ENCODE data around the gene FGFBP1.
"Not testable (repeated sequence)": the region's sequence is repeated elsewhere in the genome, so short reads cannot be mapped to it uniquely, and the experiment has no call there.

FGFBP1 gene

GRCh38 chr4:15917297-15917696 is 21.2 kb downstream of the FGFBP1 start:
- TF ChIP-seq ZNF621 (tag by site-specific recombination; IDR thresholded peaks at IDR 0.05) (no peak), PRDM6 (tag by site-specific recombination; IDR thresholded peaks at IDR 0.05) (no peak), PRDM10 (tag by site-specific recombination; IDR thresholded peaks at IDR 0.05) (no peak), KLF16 (tag by site-specific recombination; IDR thresholded peaks at IDR 0.05) (no peak), OVOL3 (tag by site-specific recombination; IDR thresholded peaks at IDR 0.05) (no peak), ZNF354C (tag by site-specific recombination; IDR thresholded peaks at IDR 0.05; ENCODE audit: borderline replicate concordance, low read depth) (no peak), ZNF488 (tag by site-specific recombination; IDR thresholded peaks at IDR 0.05) (no peak), ZNF266 (tag by site-specific recombination; IDR thresholded peaks at IDR 0.05; ENCODE audit: low read depth) (no peak)
- CTCF ChIA-PET = interaction anchor here (2.2 kb wide), 1 partner anchor 34 kb away, joined by 12 read pairs; no protein-coding TSS in a partner anchor
- H3K4me1 ChIP-seq (ENCODE audit: control insufficient read depth, insufficient read depth, low read length) = no peaks in the 10 kb centered on the region

GRCh38 chr4:15916358-15916757 is 22.2 kb downstream of the FGFBP1 start:
- POLR2A ChIA-PET = not testable (repeated sequence)

More at GRCh38 chr4:15917297-15917696, 21.2 kb downstream of the FGFBP1 start:
- no peaks in the 10 kb centered on the region for H3K9me3 ChIP-seq (ENCODE audit: control insufficient read depth, insufficient read depth, low read depth, low read length)
- no peak overlapping the region for H3K4me3 ChIP-seq (ENCODE audit: low read depth, low read length)
- H3K36me3 ChIP-seq (ENCODE audit: control insufficient read depth in 2 of 2, insufficient read depth in 1 of 2, low read length in 2 of 2) = no peaks in the 10 kb centered on the region
- POLR2A ChIA-PET = no interaction called here
- no peak overlapping the region for H3K27ac ChIP-seq (ENCODE audit: extremely low read depth, low read depth, low read length)

GRCh38 chr4:15914736-15915135 is 23.8 kb downstream of the FGFBP1 start:
- ChIA-PET POLR2A (no interaction called here), CTCF (no interaction called here)
- TF ChIP-seq ZNF112 (tag by site-specific recombination; IDR thresholded peaks at IDR 0.05) (no peak), YY1 (tag by site-specific recombination; IDR thresholded peaks at IDR 0.05) (no peak), ZXDB (tag by site-specific recombination; IDR thresholded peaks at IDR 0.05) (no peak), SCRT1 (tag by site-specific recombination; IDR thresholded peaks at IDR 0.05; ENCODE audit: borderline replicate concordance) (no peak), TRIM28 (IDR thresholded peaks at IDR 0.05; ENCODE audit: borderline replicate concordance, low read length) (no peak), ZNF792 (tag by site-specific recombination; IDR thresholded peaks at IDR 0.05) (no peak), HOXC10 (CRISPR knock-in tag; IDR thresholded peaks at IDR 0.05) (no peak), ZNF24 (tag by site-specific recombination; IDR thresholded peaks at IDR 0.05) (no peak)
- no peak overlapping the region for H3K4me3 ChIP-seq (ENCODE audit: low read depth, low read length)
- no peaks in the 10 kb centered on the region for H3K36me3 ChIP-seq (ENCODE audit: control insufficient read depth in 2 of 2, insufficient read depth in 1 of 2, low read length in 2 of 2)
- H3K9me3 ChIP-seq (ENCODE audit: control insufficient read depth, insufficient read depth, low read depth, low read length) = no peaks in the 10 kb centered on the region
- no peaks in the 10 kb centered on the region for H3K4me1 ChIP-seq (ENCODE audit: control insufficient read depth, insufficient read depth, low read length)
- H3K27ac ChIP-seq (ENCODE audit: extremely low read depth, low read depth, low read length) = no peak overlapping the region

More at GRCh38 chr4:15916358-15916757, 22.2 kb downstream of the FGFBP1 start:
- not testable (repeated sequence) for H3K4me3 ChIP-seq (ENCODE audit: low read depth, low read length); H3K9me3 ChIP-seq (ENCODE audit: control insufficient read depth, insufficient read depth, low read depth, low read length); H3K36me3 ChIP-seq (ENCODE audit: control insufficient read depth in 2 of 2, insufficient read depth in 1 of 2, low read length in 2 of 2); H3K27ac ChIP-seq (ENCODE audit: extremely low read depth, low read depth, low read length); H3K4me1 ChIP-seq (ENCODE audit: control insufficient read depth, insufficient read depth, low read length)
- CTCF ChIA-PET = interaction anchor here (0.6 to 1.3 kb wide), 2 partner anchors 40 to 227 kb away, joined by 3 read pairs; no protein-coding TSS in a partner anchor

Measured in HEK293 (cell line).